CD14-positive monocyte (primary cell): ENCODE measurements around the gene KLRF1. TPM values are rescaled to one million over a fixed set of nuclear protein-coding genes. Genes with fewer than 3 reads are reported as not detected.

Experiments used
- DNase-seq, 3 donors: peaks; one replicate each; pipeline ENCODE4 v3.0.0-alpha.2; 2011 to 2022
- H2AFZ ChIP-seq: 2 replicates; pipeline ENCODE4 v1.6.0; 2012; ENCODE audit warnings: mild to moderate bottlenecking, low read depth, low read length, inconsistent platforms; ENCODE audit not compliant: insufficient read depth, poor library complexity, severe bottlenecking
- H3K27ac ChIP-seq, 2 donors: 1 replicate in 1 of 2; 2 replicates in 1 of 2; pipeline ENCODE4 v1.5.1; 2012 to 2013; ENCODE audit warnings: low read length in 2 of 2, control low read depth in 1 of 2, inconsistent platforms in 1 of 2, low read depth in 1 of 2, mild to moderate bottlenecking in 1 of 2
- H3K27me3 ChIP-seq, 2 donors: one replicate each; pipeline versions ENCODE4 v1.6.0 to v1.6.1; 2011 to 2013; ENCODE audit warnings: low read length in 2 of 2; ENCODE audit not compliant: control insufficient read depth in 2 of 2, insufficient read depth in 2 of 2
- H3K36me3 ChIP-seq, 2 donors: replicated peaks in 1 of 2; 1 replicate in 1 of 2; 2 replicates in 1 of 2; pipeline versions ENCODE4 v1.5.1 to v1.6.1; 2012 to 2013; ENCODE audit warnings: low read length in 2 of 2, control low read depth in 1 of 2, inconsistent platforms in 1 of 2, mild to moderate bottlenecking in 1 of 2; ENCODE audit not compliant: insufficient read depth in 2 of 2, control insufficient read depth in 1 of 2
- H3K4me1 ChIP-seq, 2 donors: 1 replicate in 1 of 2; 2 replicates in 1 of 2; pipeline versions ENCODE4 v1.5.1 to v1.6.1; 2012 to 2013; ENCODE audit warnings: low read length in 2 of 2, control low read depth in 1 of 2, inconsistent platforms in 1 of 2, mild to moderate bottlenecking in 1 of 2, moderate library complexity in 1 of 2; ENCODE audit not compliant: insufficient read depth in 2 of 2, control insufficient read depth in 1 of 2
- H3K4me2 ChIP-seq: replicated peaks from 2 replicates; pipeline ENCODE3; 2012; ENCODE audit warnings: low read length, moderate library complexity, mild to moderate bottlenecking; ENCODE audit not compliant: poor library complexity, severe bottlenecking; ENCODE audit errors: extremely low read depth
- H3K4me3 ChIP-seq, 3 experiments: fragments of 200-600 bp in 1 of 3; sonication (generic) in 1 of 3; replicated peaks in 1 of 3; 1 replicate in 2 of 3; 2 replicates in 1 of 3; pipeline ENCODE4 v1.5.1; 2011 to 2013; ENCODE audit warnings: low read length in 3 of 3, mild to moderate bottlenecking in 3 of 3, control low read depth in 2 of 3, low read depth in 2 of 3, inconsistent platforms in 1 of 3, moderate library complexity in 1 of 3
- H3K79me2 ChIP-seq: 2 replicates; pipeline ENCODE4 v1.6.0; 2012; ENCODE audit warnings: mild to moderate bottlenecking, control low read depth, inconsistent platforms, low read length, moderate library complexity; ENCODE audit not compliant: insufficient read depth
- H3K9ac ChIP-seq: 2 replicates; pipeline ENCODE4 v1.6.0; 2017; ENCODE audit warnings: low read length, mild to moderate bottlenecking; ENCODE audit not compliant: insufficient read depth, poor library complexity, severe bottlenecking
- H3K9me3 ChIP-seq, 2 donors: replicated peaks in 1 of 2; 1 replicate in 1 of 2; 2 replicates in 1 of 2; pipeline versions ENCODE4 v1.5.1 to v1.6.1; 2012 to 2013; ENCODE audit warnings: low read length in 2 of 2, control low read depth in 1 of 2; ENCODE audit not compliant: control insufficient read depth in 1 of 2, insufficient read depth in 1 of 2
- H4K20me1 ChIP-seq: 2 replicates; pipeline ENCODE4 v1.6.0; 2012; ENCODE audit warnings: mild to moderate bottlenecking, low read length, control low read depth, moderate library complexity; ENCODE audit not compliant: insufficient read depth
- H3K27ac Mint-ChIP-seq, 7 donors: one replicate each; pipeline ENCODE4 v1.8.0; 2020; ENCODE audit warnings: mild to moderate bottlenecking in 7 of 7, mixed read lengths in 7 of 7, moderate library complexity in 6 of 7, inconsistent platforms in 2 of 7
- H3K27me3 Mint-ChIP-seq, 3 donors: one replicate each; pipeline ENCODE4 v1.8.0; 2021 to 2022; ENCODE audit warnings: low read depth in 3 of 3, mild to moderate bottlenecking in 3 of 3, mixed read lengths in 3 of 3, moderate library complexity in 3 of 3, inconsistent platforms in 1 of 3
- H3K36me3 Mint-ChIP-seq, 2 donors: one replicate each; pipeline ENCODE4 v1.8.0; 2020; ENCODE audit warnings: mixed read lengths in 2 of 2, inconsistent platforms in 1 of 2, mild to moderate bottlenecking in 1 of 2
- H3K4me1 Mint-ChIP-seq: one replicate; pipeline ENCODE4 v1.8.0; 2020; ENCODE audit warnings: mild to moderate bottlenecking, mixed read lengths
- H3K4me3 Mint-ChIP-seq, 2 donors: one replicate each; pipeline ENCODE4 v1.8.0; 2020; ENCODE audit warnings: mild to moderate bottlenecking in 2 of 2, mixed read lengths in 2 of 2, moderate library complexity in 1 of 2
- H3K9me3 Mint-ChIP-seq, 7 donors: one replicate each; pipeline ENCODE4 v1.8.0; 2020 to 2022; ENCODE audit warnings: mixed read lengths in 7 of 7, mild to moderate bottlenecking in 6 of 7, moderate library complexity in 6 of 7, inconsistent platforms in 2 of 7
- WGBS: methylation state at CpG from one replicate; pipeline ENCODE4 v1.1.5; 2013; ENCODE audit warnings: missing lambda C conversion rate; ENCODE audit not compliant: insufficient coverage; 5-methylcytosine and 5-hydroxymethylcytosine counted together
- intact Hi-C, 2 donors: fragments of 100-400 bp; cut with micrococcal nuclease; formaldehyde crosslinking; loops; one replicate each; pipeline versions ENCODE4 v1.15.0 to v1.15.1; 2023
- polyA plus RNA-seq, 3 donors: library from polyadenylated mRNA; depleted of rRNA in 1 of 3; unstranded in 2 of 3; stranded (reverse) in 1 of 3; fragments of 300-500 nt in 2 of 3; fragments of >200 nt in 1 of 3; fragmentation: Illumina TruSeq in 2 of 3; gene quantifications; 1 replicate in 2 of 3; 2 replicates in 1 of 3; pipeline ENCODE4 v1.2.3, GENCODE V29; 2012 to 2021
- TF ChIP-seq, protein P1 (sequence below): fragments of 200-600 bp; IDR thresholded peaks from one replicate; pipeline ENCODE4 v1.8.0; 2022; ENCODE audit warnings: antibody characterized with exemption, mild to moderate bottlenecking

KLRF1 gene
- polyA plus RNA-seq, 3 donors = 0.45 to 2.2 (median 1.0) TPM

- peaks cover 13% of the 10 kb centered on the region for H3K4me1 Mint-ChIP-seq
Measured at GRCh38 chr12:9781360-9781759, 45.9 kb upstream of the KLRF1 start.

GRCh38 chr12:9782547-9783382 lies 44.5 kb upstream of the KLRF1 start:
- DNase-seq = no peak
- Mint-ChIP-seq H3K4me1 (peaks cover 13% of the 10 kb centered on the region), H3K36me3 (peaks cover 0 to 4% of the 10 kb centered on the region in 2 donors), H3K9me3 (peaks cover 0 to 3% (median 0%) of the 10 kb centered on the region in 7 donors), H3K4me3 (no peak overlapping the region), H3K27me3 (peaks cover 0 to 3% (median 0%) of the 10 kb centered on the region in 3 donors), H3K27ac (peak overlapping the region in 1 of 7 donors; percentile 38)
- TF ChIP-seq, protein P1, sequence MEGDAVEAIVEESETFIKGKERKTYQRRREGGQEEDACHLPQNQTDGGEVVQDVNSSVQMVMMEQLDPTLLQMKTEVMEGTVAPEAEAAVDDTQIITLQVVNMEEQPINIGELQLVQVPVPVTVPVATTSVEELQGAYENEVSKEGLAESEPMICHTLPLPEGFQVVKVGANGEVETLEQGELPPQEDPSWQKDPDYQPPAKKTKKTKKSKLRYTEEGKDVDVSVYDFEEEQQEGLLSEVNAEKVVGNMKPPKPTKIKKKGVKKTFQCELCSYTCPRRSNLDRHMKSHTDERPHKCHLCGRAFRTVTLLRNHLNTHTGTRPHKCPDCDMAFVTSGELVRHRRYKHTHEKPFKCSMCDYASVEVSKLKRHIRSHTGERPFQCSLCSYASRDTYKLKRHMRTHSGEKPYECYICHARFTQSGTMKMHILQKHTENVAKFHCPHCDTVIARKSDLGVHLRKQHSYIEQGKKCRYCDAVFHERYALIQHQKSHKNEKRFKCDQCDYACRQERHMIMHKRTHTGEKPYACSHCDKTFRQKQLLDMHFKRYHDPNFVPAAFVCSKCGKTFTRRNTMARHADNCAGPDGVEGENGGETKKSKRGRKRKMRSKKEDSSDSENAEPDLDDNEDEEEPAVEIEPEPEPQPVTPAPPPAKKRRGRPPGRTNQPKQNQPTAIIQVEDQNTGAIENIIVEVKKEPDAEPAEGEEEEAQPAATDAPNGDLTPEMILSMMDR = no peak
- Histone ChIP-seq H3K4me2 (no peak overlapping the region), H3K9me3 (no peaks in the 10 kb centered on the region), H3K27me3 (no peaks in the 10 kb centered on the region), H2AFZ (no peak overlapping the region), H3K9ac (no peak overlapping the region), H3K27ac (no peak overlapping the region), H3K4me3 (no peak overlapping the region), H3K4me1 (no peaks in the 10 kb centered on the region), H4K20me1 (no peaks in the 10 kb centered on the region), H3K79me2 (no peaks in the 10 kb centered on the region), H3K36me3 (no peaks in the 10 kb centered on the region)
- WGBS = 92% methylated on average over 1 of the region's 7 CpGs
- intact Hi-C loops = no loop called here

More at GRCh38 chr12:9781360-9781759, 45.9 kb upstream of the KLRF1 start:
- no peak for DNase-seq
- Mint-ChIP-seq H3K27me3 (peaks cover 0 to 3% (median 0%) of the 10 kb centered on the region in 3 donors), H3K9me3 (peaks cover 0 to 3% (median 0%) of the 10 kb centered on the region in 7 donors), H3K36me3 (peaks cover 0 to 4% of the 10 kb centered on the region in 2 donors), H3K27ac (no peak overlapping the region), H3K4me3 (no peak overlapping the region)
- Histone ChIP-seq H4K20me1 (no peaks in the 10 kb centered on the region), H3K4me3 (no peak overlapping the region), H3K36me3 (no peaks in the 10 kb centered on the region), H3K9me3 (no peaks in the 10 kb centered on the region), H3K4me1 (no peaks in the 10 kb centered on the region), H3K4me2 (no peak overlapping the region), H3K27me3 (no peaks in the 10 kb centered on the region), H3K79me2 (no peaks in the 10 kb centered on the region), H3K9ac (no peak overlapping the region), H2AFZ (no peak overlapping the region), H3K27ac (no peak overlapping the region)
- TF ChIP-seq, protein P1 = no peak
- intact Hi-C loops = no loop called here
- 86% methylated on average over 1 of the region's 2 CpGs for WGBS
